KBM-7 (cell line): ENCODE results near the gene CPLX1.
"Not testable (repeated sequence)": the region's sequence is repeated elsewhere in the genome, so short reads cannot be mapped to it uniquely, and the experiment has no call there.

Source experiments
- DNase-seq: peaks from one replicate; pipeline ENCODE4 v3.0.0-alpha.2; 2015
- in situ Hi-C: fragments of 300-500 bp; cut with MboI; formaldehyde crosslinking; loops from 2 replicates; pipeline ENCODE4 v1.14.3; 2020; ENCODE audit warnings: low sequenced_read_pairs, low pct_unique_long_range_greater_than_20kb, mixed read lengths

CPLX1 gene

GRCh38 chr4:768995-769394 lies 56.9 kb downstream of the CPLX1 start:
- in situ Hi-C loops: no loop called here
- no peak for DNase-seq

DNA sequence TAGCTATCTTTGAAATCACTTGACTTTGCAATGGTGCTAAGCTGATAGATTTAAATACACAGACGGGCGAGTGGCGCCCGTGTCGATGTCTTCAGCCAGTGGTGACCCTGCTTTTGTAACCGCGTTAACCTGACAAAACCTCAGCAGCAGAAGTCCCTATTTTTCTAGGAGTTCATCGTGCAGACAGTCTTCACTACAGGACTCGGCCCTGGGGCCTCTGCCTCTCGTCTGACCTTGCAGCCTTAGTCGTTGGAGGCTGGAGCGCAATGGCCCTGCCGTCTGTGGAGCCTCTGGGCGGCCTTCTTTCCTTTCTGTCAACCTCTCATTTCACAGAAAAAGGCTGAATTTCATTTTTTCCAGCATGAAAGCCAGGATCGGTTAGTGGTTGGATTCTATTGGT lies 57.9 kb downstream of the CPLX1 start:
- DNase-seq: no peak
- in situ Hi-C loops: no loop called here

DNA sequence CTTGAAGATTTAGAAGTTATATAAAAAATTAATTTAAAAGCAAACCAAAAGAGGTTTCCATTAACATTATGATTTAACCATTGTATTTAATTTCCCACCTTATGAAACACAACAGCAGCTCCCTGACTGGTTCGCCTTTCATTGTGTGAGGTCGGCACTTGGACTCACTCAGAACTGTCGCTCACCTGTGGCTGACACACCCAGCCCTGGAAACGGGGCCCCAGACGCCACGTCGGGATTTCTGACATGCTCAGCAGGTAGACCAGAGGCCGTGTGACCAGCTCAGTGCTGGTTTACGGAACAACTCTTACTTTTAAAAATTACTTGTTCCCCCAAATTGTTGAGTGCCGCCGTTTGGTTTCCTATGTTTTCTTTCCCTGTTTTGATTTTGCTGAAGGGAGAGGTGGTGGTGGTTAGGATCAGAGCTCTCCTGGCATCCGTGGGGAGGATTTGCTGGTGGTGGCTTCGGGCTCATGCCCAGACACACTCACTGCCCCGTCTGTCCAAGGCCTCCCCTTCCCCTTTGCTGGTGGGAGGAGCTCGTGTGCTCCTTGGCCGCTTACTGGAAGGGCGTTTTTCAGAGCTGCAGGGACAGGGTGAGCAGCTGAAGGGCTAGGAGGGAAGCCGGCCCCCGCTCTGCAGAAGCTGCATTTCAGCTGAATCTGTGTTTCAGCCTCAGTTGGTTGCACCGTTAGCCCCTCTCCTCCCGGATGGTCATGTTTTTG lies 59.2 kb downstream of the CPLX1 start:
- in situ Hi-C loops: no loop called here
- no peak for DNase-seq

DNA sequence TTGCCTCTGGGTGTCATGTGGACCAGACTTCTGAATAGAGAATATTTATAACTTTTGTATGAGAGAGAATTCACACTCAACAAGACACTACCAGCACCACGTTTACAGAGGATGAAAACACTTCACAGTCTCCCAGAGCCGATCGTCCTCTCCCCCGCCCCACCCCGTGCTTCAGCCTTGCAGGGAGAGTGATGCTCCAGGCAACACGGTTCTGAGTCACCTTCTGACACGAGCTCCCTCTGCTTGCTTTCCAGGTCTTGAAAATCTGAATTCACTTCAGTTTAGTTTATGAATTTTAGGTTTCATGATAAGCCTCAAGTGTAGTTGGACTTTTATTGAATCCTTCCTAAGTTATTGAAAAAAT lies 59.8 kb downstream of the CPLX1 start:
- no peak for DNase-seq
- in situ Hi-C loops: no loop called here

- DNase-seq: no peak
- in situ Hi-C loops: no loop called here
These were observed 61.3 kb downstream of the CPLX1 start for GRCh38 chr4:764405-765169.

DNA sequence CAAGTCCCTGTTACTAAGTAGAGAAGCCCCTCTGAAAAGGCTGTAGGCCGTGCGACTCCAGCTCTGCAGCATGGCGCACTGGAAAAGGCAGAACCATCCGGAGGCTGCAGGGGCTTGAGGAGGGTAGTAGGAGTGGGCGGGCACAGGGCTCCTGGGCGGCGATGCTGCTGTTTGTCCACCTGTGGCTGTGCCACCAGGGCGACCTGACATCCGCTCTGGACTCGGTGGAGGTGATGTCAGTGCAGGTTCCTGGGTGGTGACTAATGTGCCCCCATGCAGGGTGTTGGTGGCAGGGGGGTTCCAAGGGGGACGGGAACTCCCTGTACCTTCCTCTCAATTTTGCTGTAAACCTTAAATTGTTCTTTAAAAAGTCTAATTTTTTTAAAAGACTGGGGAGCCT lies 62.0 kb downstream of the CPLX1 start:
- in situ Hi-C loops: no loop called here
- DNase-seq: no peak

DNA sequence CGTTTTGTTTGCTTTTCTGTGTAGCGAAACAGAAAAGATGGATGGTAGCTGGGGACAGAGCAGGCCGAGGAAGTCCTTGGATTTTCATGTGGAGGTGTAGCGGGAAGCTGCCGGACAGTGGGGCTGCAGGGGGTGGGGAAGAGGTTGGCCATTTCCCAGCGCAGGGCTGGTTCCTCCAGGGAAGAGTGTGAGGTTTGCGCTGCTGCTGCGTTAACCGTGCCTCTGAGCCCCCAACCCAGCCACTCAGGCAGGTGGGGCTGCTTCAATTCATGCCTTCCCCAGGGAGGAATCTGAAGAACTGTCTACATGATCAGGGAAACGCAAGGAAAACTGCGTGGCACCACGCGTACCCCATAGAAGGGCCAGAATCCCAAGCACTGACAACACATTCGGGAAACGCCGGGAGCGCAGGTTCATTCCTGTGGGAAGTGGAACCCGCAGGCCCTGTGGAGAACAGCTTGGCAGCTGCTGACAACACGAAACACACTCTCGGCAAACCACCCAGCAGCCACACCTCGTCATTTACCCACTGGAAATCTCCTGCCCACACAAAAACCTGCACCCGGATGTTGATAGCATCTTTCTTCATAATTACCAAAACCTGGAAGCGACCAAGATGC lies 62.6 kb downstream of the CPLX1 start:
- in situ Hi-C loops: no loop called here
- DNase-seq: no peak

GRCh38 chr4:762211-763190 lies 63.4 kb downstream of the CPLX1 start:
- in situ Hi-C loops: no loop called here
- DNase-seq: no peak

GRCh38 chr4:761739-762138 lies 64.2 kb downstream of the CPLX1 start:
- no peak for DNase-seq
- in situ Hi-C loops: no loop called here

DNA sequence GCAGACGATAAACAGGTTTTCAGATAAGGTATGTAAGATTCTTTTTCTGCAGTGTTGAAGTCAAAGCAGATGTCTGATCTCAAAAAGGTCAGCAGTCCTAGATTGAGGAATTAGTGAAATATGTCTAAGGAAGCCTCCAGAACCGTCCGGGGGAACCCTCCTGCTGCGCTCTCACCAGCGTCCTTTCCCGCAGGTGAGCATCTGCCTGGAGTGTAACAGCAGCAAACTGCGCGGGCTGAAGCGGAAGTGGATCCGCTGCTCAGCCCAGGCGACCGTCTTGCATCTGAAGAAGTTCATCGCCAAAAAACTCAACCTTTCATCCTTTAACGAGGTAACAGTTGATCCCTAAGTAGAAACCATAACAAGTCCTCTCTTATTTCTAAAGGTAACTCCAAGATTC lies 64.8 kb downstream of the CPLX1 start:
- in situ Hi-C loops: no loop called here
- no peak for DNase-seq

DNA sequence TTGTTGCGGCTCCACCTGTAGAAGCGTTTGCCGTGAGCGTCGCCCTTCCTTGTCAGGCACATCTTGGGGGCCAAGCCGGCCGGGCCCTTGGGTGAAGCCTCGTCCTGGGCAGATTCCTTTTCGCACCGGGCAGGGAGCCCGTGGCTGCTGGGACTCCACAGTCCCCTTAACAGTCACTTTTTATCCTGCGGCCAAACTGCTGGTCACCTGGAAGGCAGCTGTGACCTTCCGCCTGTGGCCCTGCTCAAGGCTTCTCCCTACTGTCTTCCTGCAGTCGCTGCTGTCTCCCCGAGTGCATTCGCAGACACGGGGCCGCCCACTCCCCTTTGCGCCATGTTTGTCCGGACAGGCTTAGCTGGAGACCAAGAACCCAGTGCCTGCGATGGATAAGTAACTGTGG lies 65.3 kb downstream of the CPLX1 start:
- no peak for DNase-seq
- in situ Hi-C loops: no loop called here

DNA sequence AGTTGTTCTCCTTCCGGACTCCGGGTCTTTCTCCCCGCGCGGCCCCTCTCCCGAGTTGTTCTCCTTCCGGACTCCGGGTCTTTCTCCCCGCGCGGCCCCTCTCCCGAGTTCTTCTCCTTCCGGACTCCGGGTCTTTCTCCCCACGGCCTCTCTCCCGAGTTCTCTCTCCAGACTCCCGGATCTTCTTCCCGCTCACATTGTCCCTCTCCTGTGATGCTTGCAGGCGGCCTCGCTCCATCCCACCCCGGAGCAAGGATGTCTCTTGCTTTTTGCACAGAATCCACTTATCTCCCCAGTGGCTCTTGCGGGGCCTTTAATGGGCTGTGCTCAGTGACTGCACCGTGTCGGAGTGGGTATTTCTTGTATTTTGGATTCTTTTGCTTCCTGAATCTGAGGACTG lies 66.1 kb downstream of the CPLX1 start:
- DNase-seq, in situ Hi-C loops: not testable (repeated sequence)

DNA sequence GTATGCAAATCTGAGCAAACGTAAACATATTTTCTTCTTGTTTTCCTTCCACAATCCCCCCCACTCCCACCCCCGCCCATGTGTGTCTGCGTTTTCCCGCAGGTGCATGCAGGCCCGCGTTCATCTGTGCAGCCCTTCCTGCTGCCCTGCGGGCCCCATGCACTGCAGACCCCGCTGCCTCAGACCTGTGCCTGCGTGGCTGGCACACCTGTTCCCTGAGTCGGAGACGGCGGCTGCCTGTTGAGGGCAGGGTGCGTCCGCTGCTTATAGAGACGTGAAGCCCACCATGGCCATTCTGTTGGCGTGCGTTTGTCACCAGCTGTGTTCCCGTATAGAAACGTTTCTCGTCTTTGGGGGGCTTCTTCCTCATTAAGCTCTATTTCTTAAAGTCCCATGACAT lies 68.8 kb downstream of the CPLX1 start:
- no peak for DNase-seq
- in situ Hi-C loops: no loop called here

GRCh38 chr4:754221-755120 lies 71.5 kb downstream of the CPLX1 start:
- in situ Hi-C loops: no loop called here
- no peak for DNase-seq

GRCh38 chr4:753186-753585 lies 72.7 kb downstream of the CPLX1 start:
- DNase-seq, in situ Hi-C loops: not testable (repeated sequence)

- in situ Hi-C loops: no loop called here
- DNase-seq: no peak
These were observed 73.6 kb downstream of the CPLX1 start for GRCh38 chr4:752196-752861.

GRCh38 chr4:751676-752075 lies 74.3 kb downstream of the CPLX1 start:
- DNase-seq: no peak
- in situ Hi-C loops: no loop called here
